ENCODE results near the gene TBP.

TBP gene

GRCh38 chr6:170533792-170534191 lies 20.4 kb upstream of the TBP start:
- Histone ChIP-seq H3K4me3 (ENCODE audit: low read length in 2 of 2) (no peak overlapping the region), H3K9ac (ENCODE audit: low read depth in 1 of 2, low read length in 2 of 2) (no peak overlapping the region), H3K9me3 (ENCODE audit: control insufficient read depth in 2 of 2, low read length in 2 of 2) (no peaks in the 10 kb centered on the region), H3K27me3 (ENCODE audit: control insufficient read depth in 2 of 2, insufficient read depth in 2 of 2, low read length in 2 of 2) (no peaks in the 10 kb centered on the region), H3K27ac (ENCODE audit: low read depth in 2 of 2, low read length in 2 of 2) (no peak overlapping the region), H3K36me3 (ENCODE audit: control insufficient read depth in 2 of 2, insufficient read depth in 2 of 2, low read length in 2 of 2) (peaks cover 46 to 56% of the 10 kb centered on the region in 2 donors), H3K4me1 (ENCODE audit: control insufficient read depth in 2 of 2, insufficient read depth in 2 of 2, low read length in 2 of 2) (no peaks in the 10 kb centered on the region)

- Histone ChIP-seq H3K36me3 (ENCODE audit: control insufficient read depth in 2 of 2, insufficient read depth in 2 of 2, low read length in 2 of 2) (peaks cover 56 to 68% of the 10 kb centered on the region in 2 donors), H3K27ac (ENCODE audit: low read depth in 2 of 2, low read length in 2 of 2) (no peak overlapping the region), H3K9me3 (ENCODE audit: control insufficient read depth in 2 of 2, low read length in 2 of 2) (no peaks in the 10 kb centered on the region), H3K9ac (ENCODE audit: low read depth in 1 of 2, low read length in 2 of 2) (no peak overlapping the region), H3K27me3 (ENCODE audit: control insufficient read depth in 2 of 2, insufficient read depth in 2 of 2, low read length in 2 of 2) (no peaks in the 10 kb centered on the region), H3K4me1 (ENCODE audit: control insufficient read depth in 2 of 2, insufficient read depth in 2 of 2, low read length in 2 of 2) (no peaks in the 10 kb centered on the region), H3K4me3 (ENCODE audit: low read length in 2 of 2) (no peak overlapping the region)
These were observed 19.2 kb upstream of the TBP start for GRCh38 chr6:170535004-170535403.

GRCh38 chr6:170536671-170537070 lies 17.5 kb upstream of the TBP start:
- Histone ChIP-seq H3K4me3 (ENCODE audit: low read length in 2 of 2) (no peak overlapping the region), H3K27me3 (ENCODE audit: control insufficient read depth in 2 of 2, insufficient read depth in 2 of 2, low read length in 2 of 2) (no peaks in the 10 kb centered on the region), H3K36me3 (ENCODE audit: control insufficient read depth in 2 of 2, insufficient read depth in 2 of 2, low read length in 2 of 2) (peaks cover 66 to 80% of the 10 kb centered on the region in 2 donors), H3K9ac (ENCODE audit: low read depth in 1 of 2, low read length in 2 of 2) (no peak overlapping the region), H3K27ac (ENCODE audit: low read depth in 2 of 2, low read length in 2 of 2) (no peak overlapping the region), H3K4me1 (ENCODE audit: control insufficient read depth in 2 of 2, insufficient read depth in 2 of 2, low read length in 2 of 2) (no peaks in the 10 kb centered on the region), H3K9me3 (ENCODE audit: control insufficient read depth in 2 of 2, low read length in 2 of 2) (no peaks in the 10 kb centered on the region)

GRCh38 chr6:170537329-170537728 lies 16.8 kb upstream of the TBP start:
- no peaks in the 10 kb centered on the region for H3K27me3 ChIP-seq (ENCODE audit: control insufficient read depth in 2 of 2, insufficient read depth in 2 of 2, low read length in 2 of 2)
- H3K4me1 ChIP-seq (ENCODE audit: control insufficient read depth in 2 of 2, insufficient read depth in 2 of 2, low read length in 2 of 2), result no peaks in the 10 kb centered on the region
- H3K9me3 ChIP-seq (ENCODE audit: control insufficient read depth in 2 of 2, low read length in 2 of 2), result no peaks in the 10 kb centered on the region
- H3K4me3 ChIP-seq (ENCODE audit: low read length in 2 of 2), result no peak overlapping the region
- H3K36me3 ChIP-seq (ENCODE audit: control insufficient read depth in 2 of 2, insufficient read depth in 2 of 2, low read length in 2 of 2), result peaks cover 72 to 82% of the 10 kb centered on the region in 2 donors
- H3K27ac ChIP-seq (ENCODE audit: low read depth in 2 of 2, low read length in 2 of 2), result no peak overlapping the region
- no peak overlapping the region for H3K9ac ChIP-seq (ENCODE audit: low read depth in 1 of 2, low read length in 2 of 2)

- Histone ChIP-seq H3K4me1 (ENCODE audit: control insufficient read depth in 2 of 2, insufficient read depth in 2 of 2, low read length in 2 of 2) (no peaks in the 10 kb centered on the region), H3K9ac (ENCODE audit: low read depth in 1 of 2, low read length in 2 of 2) (no peak overlapping the region), H3K9me3 (ENCODE audit: control insufficient read depth in 2 of 2, low read length in 2 of 2) (no peaks in the 10 kb centered on the region), H3K36me3 (ENCODE audit: control insufficient read depth in 2 of 2, insufficient read depth in 2 of 2, low read length in 2 of 2) (peaks cover 80 to 85% of the 10 kb centered on the region in 2 donors), H3K27ac (ENCODE audit: low read depth in 2 of 2, low read length in 2 of 2) (no peak overlapping the region), H3K4me3 (ENCODE audit: low read length in 2 of 2) (no peak overlapping the region), H3K27me3 (ENCODE audit: control insufficient read depth in 2 of 2, insufficient read depth in 2 of 2, low read length in 2 of 2) (no peaks in the 10 kb centered on the region)
These were observed 12.0 kb upstream of the TBP start for GRCh38 chr6:170542031-170542719.

GRCh38 chr6:170545405-170545804 lies 8.8 kb upstream of the TBP start:
- Histone ChIP-seq H3K4me3 (ENCODE audit: low read length in 2 of 2) (no peak overlapping the region), H3K4me1 (ENCODE audit: control insufficient read depth in 2 of 2, insufficient read depth in 2 of 2, low read length in 2 of 2) (no peaks in the 10 kb centered on the region), H3K27ac (ENCODE audit: low read depth in 2 of 2, low read length in 2 of 2) (no peak overlapping the region), H3K9ac (ENCODE audit: low read depth in 1 of 2, low read length in 2 of 2) (no peak overlapping the region), H3K27me3 (ENCODE audit: control insufficient read depth in 2 of 2, insufficient read depth in 2 of 2, low read length in 2 of 2) (no peaks in the 10 kb centered on the region), H3K36me3 (ENCODE audit: control insufficient read depth in 2 of 2, insufficient read depth in 2 of 2, low read length in 2 of 2) (peaks cover 77 to 79% of the 10 kb centered on the region in 2 donors), H3K9me3 (ENCODE audit: control insufficient read depth in 2 of 2, low read length in 2 of 2) (no peaks in the 10 kb centered on the region)

GRCh38 chr6:170552765-170553533 lies 1.2 kb upstream of the TBP start, which contains the start of gene PSMB1:
Gene PSMB1 (minus strand): TSS chr6:170553307. CDS start chr6:170553242, 65 bp downstream.
- H3K9ac ChIP-seq (ENCODE audit: low read depth in 1 of 2, low read length in 2 of 2), result peak within 1 kb of the TSS; percentile 91 to 97
- H3K4me1 ChIP-seq (ENCODE audit: control insufficient read depth in 2 of 2, insufficient read depth in 2 of 2, low read length in 2 of 2), result peaks cover 14 to 21% of the 10 kb centered on the region in 2 donors
- peak within 1 kb of the TSS; percentile 94 to 96 for H3K27ac ChIP-seq (ENCODE audit: low read depth in 2 of 2, low read length in 2 of 2)
- no peaks in the 10 kb centered on the region for H3K27me3 ChIP-seq (ENCODE audit: control insufficient read depth in 2 of 2, insufficient read depth in 2 of 2, low read length in 2 of 2)
- H3K9me3 ChIP-seq (ENCODE audit: control insufficient read depth in 2 of 2, low read length in 2 of 2), result no peaks in the 10 kb centered on the region
- peak within 1 kb of the TSS; percentile 100 for H3K4me3 ChIP-seq (ENCODE audit: low read length in 2 of 2)
- peaks cover 18 to 19% of the 10 kb centered on the region in 2 donors for H3K36me3 ChIP-seq (ENCODE audit: control insufficient read depth in 2 of 2, insufficient read depth in 2 of 2, low read length in 2 of 2)

GRCh38 chr6:170553534-170554012 lies 596 bp upstream of the TBP start:
- no peaks in the 10 kb centered on the region for H3K9me3 ChIP-seq (ENCODE audit: control insufficient read depth in 2 of 2, low read length in 2 of 2)
- peaks cover 16 to 18% of the 10 kb centered on the region in 2 donors for H3K36me3 ChIP-seq (ENCODE audit: control insufficient read depth in 2 of 2, insufficient read depth in 2 of 2, low read length in 2 of 2)
- peak overlapping the region; percentile 100 for H3K4me3 ChIP-seq (ENCODE audit: low read length in 2 of 2)
- H3K9ac ChIP-seq (ENCODE audit: low read depth in 1 of 2, low read length in 2 of 2), result peak overlapping the region; percentile 91 to 97
- no peaks in the 10 kb centered on the region for H3K27me3 ChIP-seq (ENCODE audit: control insufficient read depth in 2 of 2, insufficient read depth in 2 of 2, low read length in 2 of 2)
- H3K27ac ChIP-seq (ENCODE audit: low read depth in 2 of 2, low read length in 2 of 2), result peak overlapping the region; percentile 94 to 96
- H3K4me1 ChIP-seq (ENCODE audit: control insufficient read depth in 2 of 2, insufficient read depth in 2 of 2, low read length in 2 of 2), result peaks cover 14 to 21% of the 10 kb centered on the region in 2 donors

- H3K27ac ChIP-seq (ENCODE audit: low read depth in 2 of 2, low read length in 2 of 2), result peak overlapping the region; percentile 87 to 96
- no peaks in the 10 kb centered on the region for H3K27me3 ChIP-seq (ENCODE audit: control insufficient read depth in 2 of 2, insufficient read depth in 2 of 2, low read length in 2 of 2)
- H3K9ac ChIP-seq (ENCODE audit: low read depth in 1 of 2, low read length in 2 of 2), result peak overlapping the region; percentile 91
- H3K4me3 ChIP-seq (ENCODE audit: low read length in 2 of 2), result peak overlapping the region; percentile 100
- no peaks in the 10 kb centered on the region for H3K9me3 ChIP-seq (ENCODE audit: control insufficient read depth in 2 of 2, low read length in 2 of 2)
- H3K36me3 ChIP-seq (ENCODE audit: control insufficient read depth in 2 of 2, insufficient read depth in 2 of 2, low read length in 2 of 2), result peaks cover 12 to 16% of the 10 kb centered on the region in 2 donors
- peaks cover 14 to 21% of the 10 kb centered on the region in 2 donors for H3K4me1 ChIP-seq (ENCODE audit: control insufficient read depth in 2 of 2, insufficient read depth in 2 of 2, low read length in 2 of 2)
These were observed 598 bp downstream of the TBP start for GRCh38 chr6:170554796-170555137.

GRCh38 chr6:170555305-170555704 lies 1.1 kb downstream of the TBP start:
- Histone ChIP-seq H3K4me1 (ENCODE audit: control insufficient read depth in 2 of 2, insufficient read depth in 2 of 2, low read length in 2 of 2) (peaks cover 14 to 21% of the 10 kb centered on the region in 2 donors), H3K36me3 (ENCODE audit: control insufficient read depth in 2 of 2, insufficient read depth in 2 of 2, low read length in 2 of 2) (peaks cover 7 to 15% of the 10 kb centered on the region in 2 donors), H3K4me3 (ENCODE audit: low read length in 2 of 2) (peak overlapping the region; percentile 100), H3K9ac (ENCODE audit: low read depth in 1 of 2, low read length in 2 of 2) (peak overlapping the region; percentile 1 to 91), H3K27me3 (ENCODE audit: control insufficient read depth in 2 of 2, insufficient read depth in 2 of 2, low read length in 2 of 2) (no peaks in the 10 kb centered on the region), H3K9me3 (ENCODE audit: control insufficient read depth in 2 of 2, low read length in 2 of 2) (no peaks in the 10 kb centered on the region), H3K27ac (ENCODE audit: low read depth in 2 of 2, low read length in 2 of 2) (no peak overlapping the region)
